Retina (tissue), 1 donor: ENCODE measurements around the gene POU2F2.

Source experiments
- DNase-seq: peaks from one replicate; pipeline ENCODE4 v3.0.0-alpha.2; 2016

The POU2F2 gene

DNA sequence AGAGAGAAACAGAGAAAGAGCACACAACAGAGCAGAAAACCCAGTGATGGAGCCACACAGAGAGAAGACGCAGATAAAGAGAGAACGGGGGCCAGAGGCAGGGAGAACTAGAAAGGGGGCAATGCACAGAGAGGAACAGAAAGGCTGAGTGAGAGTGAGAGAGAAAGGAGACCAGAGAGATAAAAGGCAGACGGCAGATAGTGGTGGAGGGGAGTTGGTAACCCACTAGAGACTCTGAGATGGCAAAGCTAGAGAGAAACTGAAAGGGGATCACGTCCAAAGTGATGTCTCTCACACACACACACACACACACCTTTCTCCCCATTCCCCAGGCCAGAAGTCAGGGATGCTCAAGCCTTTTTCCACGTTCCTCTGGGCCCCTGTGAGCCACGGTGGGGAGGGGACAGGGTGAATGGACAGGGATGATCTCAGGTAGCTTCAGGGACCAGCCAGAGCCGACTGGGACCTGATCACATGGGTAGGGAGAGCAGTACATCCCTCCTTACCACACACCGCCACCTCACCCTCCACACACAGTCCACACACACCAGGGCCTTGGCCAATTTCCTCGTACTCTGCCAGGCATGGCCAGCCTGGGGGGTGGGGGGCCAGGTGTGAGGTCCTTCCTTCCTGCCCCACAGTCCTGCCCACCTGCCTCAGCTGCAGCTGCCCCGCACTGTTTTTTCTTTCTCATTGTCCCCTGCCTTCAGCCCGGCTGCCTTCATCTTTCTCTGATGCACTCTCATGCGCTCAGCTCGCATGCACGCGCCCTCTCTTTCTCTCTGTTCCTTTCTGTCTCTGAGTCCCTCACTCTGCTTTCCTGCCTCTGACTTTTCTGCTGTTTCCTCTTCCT is 22.5 kb upstream of the POU2F2 start:
- no peak for DNase-seq

DNA sequence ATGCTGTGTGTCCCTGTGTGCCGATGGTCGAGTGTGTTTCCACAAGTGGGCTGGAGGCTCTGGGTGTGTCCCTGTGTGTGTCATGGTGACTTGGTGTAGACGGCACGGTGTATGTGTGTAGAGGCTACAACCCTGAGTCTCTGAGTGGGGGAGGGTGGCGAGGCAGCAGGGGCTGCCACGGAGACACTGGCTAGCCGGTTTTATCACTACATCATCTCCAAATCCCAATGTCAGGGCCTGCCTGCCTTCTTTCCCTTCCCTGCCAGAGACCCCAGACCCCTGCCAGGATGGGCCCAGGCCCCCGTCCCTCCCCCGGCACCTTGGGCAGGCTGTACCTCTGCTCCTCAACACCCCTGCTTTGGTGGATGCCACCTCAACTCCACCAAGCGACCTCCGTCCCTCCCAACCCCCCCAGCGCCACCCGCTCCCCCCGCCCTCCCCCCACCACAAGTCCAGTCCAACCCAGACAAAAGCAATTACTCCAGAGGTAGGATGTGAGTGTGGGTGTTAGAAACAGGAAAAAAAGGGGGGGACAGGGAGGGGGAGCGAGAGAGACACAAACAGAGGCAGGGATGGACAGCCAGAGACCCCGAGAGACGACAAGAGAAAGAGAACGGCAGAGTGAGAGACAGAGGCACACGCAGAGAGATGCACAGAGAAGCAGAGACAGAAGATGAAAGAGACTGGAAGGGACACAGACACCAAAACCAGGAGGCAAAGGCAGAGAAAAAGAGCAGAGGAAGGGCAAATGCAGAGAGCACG is 21.6 kb upstream of the POU2F2 start:
- peak; percentile 64 for DNase-seq

DNA sequence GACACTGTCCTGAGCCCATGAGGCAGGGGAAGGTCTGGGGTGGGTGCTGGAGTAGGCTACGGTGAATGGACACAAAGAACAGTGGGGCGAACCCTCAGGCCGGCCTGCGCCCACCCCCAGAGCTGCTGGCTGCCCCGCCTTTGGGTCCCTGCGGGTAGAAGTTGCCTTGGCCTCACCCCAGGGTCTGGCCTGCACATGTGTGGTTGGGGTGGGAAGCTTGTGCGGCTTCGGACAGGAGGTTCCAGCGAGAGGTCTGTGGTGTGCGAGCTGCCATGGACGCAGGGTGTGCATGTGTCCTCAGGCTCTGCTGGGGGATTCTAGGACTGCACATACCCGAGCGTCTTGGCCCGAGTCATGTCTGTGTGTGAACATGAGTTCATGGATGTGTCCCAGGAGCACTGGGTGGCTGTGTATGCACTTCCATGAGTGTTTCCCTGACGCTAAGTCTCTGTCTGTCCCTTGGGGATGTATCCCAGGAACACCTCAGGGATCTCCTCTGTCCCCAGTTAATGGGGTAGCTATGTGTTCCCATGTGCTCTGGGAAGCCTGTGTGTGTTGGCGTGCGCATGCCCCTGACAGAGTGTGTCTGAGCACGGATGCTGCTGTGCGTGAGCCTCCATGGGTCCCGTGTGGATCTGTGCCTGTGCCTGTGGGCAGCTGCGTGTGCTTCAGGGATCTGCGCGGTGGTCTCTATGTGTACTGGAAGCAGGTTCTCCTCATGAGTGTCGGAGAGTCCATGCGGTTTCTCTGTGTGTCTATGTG is 20.8 kb upstream of the POU2F2 start:
- DNase-seq, result peak; percentile 64

DNA sequence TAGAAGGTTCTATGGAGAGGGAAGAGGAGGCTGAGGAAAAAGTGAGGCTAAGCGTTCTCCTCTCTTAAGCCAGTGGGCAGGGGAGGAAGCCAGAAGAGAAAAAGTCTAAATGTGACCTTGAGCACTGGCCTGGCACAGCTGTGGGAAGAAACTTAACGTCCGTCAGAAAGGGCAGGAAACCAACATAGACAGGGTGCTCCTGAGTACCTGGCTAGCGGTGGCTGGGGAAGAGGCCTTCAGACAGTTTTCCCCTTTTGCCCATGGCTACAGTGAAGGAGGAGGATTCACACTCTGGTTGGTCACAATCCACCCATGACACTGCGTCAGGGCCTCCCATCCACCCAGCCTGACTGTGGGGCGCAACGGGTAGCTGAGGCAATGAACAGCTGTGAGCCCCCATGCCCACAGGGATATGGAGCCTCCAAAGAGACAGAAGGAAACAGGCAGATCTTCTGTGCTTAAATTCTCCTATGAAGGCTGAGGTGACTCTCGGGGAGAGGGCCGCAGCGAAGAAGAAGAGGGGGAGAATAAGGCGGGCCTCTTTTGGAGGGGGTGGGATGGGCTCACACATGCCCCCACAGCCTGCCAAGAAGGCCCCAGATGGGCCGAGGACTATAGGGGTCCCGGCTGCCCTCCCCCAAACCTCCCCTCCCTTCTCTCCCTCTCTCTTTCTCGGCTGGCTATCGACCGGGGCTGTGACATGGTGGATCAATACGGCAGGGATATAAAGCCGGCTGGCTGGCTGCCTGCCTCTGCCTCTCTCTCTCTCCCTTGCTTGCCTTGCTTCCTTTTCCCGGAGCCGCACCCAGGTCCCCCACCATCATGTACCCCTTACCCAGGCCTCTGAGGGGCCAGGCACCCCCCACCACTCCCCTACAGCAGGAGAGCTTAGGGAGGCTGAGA is 19.8 kb upstream of the POU2F2 start:
- DNase-seq, result peak; percentile 65

DNA sequence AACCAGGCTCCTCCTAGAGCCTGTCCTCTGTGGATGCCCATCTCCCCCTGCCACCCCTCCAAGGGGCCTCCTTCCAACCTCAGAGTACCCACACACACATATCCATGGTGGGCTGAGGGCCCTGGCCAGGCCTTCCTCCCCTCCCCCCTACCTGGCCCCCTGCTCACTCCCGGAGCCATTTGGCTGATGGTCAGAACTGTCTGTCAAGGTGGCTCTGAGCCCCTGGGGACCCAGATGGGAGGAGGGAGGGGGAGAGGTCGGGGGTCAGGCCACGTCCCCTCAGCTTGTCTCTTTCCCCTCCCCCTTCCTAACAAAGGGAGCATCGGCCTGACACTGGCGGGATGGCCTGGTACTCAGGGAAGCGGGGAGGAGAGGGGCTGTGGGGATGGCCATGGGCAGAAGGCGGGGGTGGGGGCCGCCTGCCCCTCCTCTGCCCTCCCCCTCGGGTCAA is 18.7 kb upstream of the POU2F2 start:
- peak; percentile 80 for DNase-seq

DNA sequence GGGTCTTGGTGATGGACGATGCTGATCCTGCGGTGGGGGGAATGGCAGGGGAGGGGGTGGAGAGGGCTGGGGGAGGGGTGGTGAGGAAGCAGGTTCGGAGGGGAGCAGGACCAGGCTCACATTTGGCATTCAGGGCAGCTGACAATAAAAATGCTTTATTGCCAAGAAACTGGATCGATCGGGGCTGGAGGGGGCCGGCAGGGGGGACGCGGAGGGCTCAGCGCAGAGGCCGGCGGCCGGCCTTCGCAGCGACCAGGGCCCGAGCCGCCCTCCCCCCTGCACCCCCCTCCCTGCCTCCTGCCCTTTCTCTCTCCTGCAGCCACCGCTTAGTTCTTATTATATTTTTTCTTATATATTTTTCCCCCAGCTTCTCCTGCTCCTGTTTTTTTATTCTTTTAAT is 18.1 kb upstream of the POU2F2 start:
- DNase-seq, result no peak

DNA sequence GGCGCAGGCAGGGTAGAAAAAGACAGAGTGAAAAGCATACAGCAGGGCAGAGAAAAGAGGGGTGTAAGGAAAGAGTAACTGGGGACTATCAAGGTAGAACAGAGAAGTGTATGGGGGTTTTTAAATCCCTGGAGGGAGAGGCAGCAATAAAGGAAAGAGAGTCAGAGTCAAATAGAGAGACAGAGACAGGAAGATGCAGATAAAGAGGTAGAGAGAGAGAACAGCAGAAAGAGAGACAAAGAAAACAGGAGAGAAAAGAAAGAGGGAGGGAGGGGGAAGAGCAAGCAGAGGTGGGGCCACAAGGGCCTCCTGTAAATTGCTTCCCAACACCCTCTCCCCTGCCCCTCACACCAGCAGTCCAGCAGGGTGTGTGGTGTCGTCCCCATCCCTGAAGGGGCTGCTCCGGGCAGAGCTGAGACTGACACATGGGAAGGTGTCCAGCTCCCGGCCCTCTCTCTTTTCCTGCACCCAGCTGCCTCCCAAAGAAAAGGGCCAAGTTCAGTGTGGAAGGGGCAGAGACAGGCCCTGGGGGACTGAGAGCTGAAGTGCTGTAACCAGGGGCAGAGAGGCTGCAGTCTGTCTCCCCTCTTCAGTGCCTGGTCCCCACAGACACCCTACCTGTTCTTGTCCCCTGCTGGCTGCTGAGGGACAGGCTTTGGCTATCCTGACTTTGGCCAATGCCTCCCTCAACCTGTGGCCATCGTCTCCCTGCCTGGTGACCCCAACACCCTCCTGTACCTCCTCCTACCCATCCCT is 17.4 kb upstream of the POU2F2 start:
- DNase-seq, result peak; percentile 57

DNA sequence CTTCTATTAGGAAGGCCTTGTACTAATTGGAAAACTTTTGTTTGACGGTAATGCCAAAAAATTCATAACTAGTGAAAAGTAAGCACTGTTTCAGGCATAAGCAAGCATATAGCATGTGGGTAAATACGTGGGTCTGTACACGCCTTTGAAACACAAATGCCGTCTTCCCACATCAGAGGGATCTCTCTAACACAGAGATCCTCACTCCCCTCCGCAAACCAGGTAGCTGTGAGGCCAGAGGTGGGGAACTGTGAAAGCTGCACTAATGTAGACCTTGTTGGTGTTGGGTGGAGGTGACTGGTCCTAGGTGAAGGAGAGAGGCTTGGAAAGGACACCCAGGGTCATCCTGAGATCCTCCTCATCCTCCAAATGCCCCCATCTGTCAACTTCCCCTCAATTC is 16.0 kb upstream of the POU2F2 start:
- no peak for DNase-seq

DNA sequence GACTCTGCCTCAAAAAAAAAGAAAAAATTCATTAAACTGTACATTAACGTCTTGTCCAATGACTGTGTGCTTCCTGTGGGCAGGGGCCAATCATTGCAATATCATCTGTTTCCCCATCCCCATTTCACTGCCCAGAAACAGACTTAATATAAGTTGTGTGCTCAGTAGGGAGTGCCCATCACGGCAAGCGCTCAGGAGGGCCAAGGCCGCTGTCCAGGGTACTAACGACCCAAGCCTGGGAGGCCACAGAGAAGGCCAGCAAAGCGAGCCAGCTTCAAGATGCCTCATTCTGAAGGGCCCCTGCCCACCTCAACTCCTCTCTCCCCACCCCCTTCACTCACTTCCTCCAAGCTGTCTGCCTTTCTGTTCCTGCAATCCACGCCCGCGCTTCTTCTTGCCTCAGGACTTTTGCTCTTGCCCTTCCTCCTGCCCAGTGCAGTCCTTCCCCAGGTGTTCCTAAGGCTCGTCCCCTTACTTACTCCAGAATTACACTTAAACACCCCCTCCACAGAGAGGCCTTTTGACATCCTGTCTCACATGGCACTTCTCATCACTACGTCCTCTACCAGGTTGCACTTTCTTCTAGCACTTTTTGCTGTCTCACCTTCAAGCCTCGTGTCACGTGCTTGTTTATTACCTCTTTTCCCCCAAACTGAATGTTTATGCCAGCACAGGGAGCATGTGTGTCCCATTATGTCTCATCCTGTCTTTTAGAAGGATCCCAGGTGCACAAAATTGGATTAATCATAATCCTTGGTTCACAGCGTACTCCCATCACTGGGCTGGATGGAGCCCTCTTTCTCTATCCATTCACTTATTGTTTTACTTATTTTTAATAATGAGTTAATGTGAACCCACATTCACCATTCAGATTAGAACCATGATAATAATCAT is 11.3 kb upstream of the POU2F2 start:
- DNase-seq, result peak; percentile 34

DNA sequence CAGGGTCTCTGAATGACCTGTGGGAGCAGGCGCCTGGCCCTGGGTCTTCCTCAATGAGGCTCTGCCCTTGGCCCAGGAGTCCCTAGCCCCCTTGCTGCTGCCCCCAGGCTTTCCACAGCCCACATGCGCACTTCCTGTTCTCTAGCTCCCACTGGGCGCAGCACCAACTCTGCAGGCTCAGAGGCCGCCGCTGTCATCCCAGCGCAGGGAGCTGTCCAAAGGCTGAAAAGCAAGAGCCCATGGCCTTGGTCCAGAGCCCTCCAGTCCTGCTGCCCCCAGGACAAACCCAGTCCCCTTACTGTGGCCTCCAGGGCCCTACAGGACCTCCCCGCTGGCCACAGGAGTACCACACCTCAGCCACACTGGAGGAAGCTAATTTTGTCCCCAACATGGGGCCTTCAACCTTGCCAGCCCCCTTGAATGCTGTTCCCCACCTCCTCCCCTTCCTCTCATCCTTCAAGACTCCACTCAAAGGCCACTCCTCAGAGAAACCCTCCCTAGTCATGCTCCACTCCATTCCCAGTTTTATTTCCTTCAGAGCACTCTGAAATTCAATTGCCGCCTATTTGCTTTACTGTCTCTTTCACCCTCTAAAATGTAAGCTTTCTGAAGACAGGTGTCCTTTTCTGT is 8.0 kb upstream of the POU2F2 start:
- DNase-seq, result peak; percentile 67

DNA sequence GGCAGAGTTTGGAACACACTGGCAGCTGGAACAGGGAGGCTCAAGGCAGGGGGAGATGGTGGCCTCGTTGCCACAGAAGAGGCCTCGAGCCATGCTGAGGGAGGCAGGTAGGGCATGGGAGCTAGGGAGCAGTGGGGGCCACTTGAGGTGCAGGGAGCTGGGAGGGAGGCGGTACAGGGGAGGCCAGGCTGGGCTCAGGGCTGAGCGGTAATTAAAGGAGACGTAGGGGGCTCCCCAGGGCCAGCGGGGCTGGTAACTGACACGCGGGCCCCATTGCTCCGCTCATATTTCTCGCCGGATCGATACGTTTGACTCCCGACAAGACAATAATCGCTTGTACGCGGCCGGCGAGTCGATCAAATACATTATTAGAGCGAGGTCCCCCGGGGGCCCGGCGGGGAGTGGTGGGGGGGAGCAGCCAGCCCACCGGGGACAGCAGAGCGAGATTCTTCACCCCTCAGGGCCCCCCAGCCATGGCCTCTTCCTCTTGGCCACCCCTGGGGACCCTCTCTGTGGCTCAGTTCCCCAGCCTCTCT is 2.4 kb upstream of the POU2F2 start:
- peak; percentile 58 for DNase-seq

DNA sequence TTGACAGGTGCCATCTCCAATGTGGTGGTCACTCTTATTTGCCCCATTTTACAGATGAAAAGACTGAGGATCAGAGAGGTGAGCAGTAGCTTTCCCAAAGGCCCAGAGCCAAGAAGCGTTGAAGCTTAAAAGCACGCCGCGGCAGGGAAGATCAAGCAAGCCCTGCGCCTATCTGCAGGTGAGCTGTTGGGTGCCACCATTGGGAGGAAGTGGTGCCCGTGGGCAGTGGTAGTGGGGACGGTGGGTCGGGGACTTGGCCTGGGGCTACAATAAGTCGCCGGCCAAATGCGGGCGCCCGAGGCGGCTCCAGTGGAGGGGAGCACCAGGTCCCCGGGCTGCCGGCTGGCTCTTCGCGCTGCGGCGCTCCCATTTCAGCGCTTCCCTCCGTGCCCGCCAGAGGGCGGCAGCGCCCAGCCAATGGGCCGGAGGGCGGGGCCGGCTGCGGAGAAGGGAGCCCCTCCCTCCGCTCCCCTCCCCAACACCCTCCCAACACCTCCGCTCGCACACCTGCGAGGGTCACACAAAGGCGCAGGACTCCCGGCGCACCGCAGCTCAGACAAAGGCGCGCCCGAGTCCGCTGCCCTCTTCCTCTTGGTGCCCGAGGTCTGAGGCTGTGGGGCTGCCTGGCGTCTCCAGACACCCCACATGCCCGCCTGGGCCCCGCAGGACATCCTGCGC is 744 bp upstream of the POU2F2 start:
- DNase-seq, result peak; percentile 91

DNA sequence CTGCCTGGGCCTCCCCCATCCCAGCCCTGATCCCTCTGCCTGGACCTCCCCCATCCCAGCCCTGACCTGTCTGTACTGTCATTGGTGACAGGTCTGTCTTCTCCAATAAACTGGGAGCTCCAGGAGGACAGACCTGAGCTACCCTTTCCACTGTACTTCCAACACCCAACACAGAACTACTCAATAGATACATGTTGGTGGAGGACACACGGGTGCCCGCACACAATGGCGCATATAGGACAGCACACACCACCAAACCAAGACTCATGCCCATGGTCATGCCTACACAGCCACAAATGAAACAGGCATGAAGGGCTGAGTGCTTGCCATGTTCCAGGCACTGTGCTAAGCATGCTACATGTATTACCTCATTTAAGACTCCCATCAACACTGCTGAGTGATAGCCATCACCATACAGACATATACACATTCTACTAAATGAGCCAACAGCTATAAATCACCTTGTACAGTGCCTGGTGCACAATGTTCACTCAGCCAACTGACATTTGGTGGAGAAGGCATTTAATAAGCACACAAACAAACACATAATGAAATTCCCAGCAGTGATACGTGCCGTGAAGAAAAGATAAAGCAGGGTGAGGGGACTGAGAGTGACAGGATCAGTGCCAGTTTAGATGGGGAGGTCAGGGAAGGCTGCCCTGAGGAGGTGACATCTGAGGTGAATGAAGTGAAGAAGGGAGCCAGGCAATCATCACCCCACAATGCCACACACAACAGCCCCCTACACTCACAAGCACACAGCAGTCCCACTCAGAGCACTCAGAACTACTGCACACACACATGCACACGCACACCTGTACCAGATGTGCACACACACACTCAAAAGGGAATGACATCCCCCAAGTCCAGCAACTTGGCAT is 857 bp downstream of the POU2F2 start:
- DNase-seq, result no peak

DNA sequence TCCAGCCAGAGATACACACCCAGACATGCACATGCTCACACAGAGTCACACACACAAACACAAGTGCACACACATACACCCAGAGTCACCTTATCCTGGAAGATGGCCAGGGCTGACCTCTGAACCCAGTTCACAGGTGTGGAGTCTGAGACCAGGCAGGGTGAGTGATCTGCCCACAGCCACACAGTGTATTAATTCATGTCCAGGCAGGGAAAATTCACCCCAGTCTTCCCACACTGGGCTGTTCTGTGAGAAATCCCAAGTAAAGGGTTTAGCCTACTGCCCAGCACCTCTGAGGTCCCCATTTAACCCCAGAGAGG is 2.0 kb downstream of the POU2F2 start:
- no peak for DNase-seq

DNA sequence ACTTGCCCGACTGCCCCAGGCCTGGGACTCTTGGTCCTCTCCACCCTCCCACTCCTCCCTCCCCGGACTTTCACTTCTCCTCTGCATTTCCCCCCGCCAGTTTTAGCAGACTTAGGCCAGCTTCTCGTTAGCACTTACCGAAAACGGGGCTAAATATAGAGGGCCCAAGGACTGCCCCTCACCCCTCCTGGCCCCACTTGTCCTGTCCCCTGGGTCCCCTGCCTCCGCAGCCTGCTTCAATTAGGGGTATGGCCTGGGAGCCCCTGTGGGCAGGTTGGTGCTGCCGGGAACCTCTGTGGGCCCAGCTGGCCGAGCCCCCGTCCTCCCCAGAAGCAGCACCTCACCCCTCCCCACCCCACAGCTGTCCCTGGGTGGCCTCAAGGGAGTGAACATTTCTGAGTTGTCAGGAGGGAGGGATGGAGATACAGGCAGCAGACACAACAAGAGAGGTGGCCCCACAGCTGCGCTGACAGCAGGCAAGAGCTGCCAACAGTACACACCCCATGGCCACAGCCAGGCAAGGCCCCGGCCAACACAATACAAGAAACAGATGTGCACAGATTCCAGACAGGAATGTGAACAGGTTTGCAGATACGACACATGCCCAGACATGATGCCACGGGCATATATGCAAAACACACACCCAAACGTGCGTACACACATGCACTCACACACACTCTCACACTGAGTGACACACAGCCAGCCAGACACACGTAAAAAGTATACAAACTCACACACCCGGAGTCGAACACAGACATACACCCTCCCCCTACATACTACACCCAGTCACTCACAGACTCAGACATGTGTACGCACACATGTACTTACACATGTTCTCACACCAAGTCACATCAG is 2.6 kb downstream of the POU2F2 start:
- DNase-seq, result no peak

DNA sequence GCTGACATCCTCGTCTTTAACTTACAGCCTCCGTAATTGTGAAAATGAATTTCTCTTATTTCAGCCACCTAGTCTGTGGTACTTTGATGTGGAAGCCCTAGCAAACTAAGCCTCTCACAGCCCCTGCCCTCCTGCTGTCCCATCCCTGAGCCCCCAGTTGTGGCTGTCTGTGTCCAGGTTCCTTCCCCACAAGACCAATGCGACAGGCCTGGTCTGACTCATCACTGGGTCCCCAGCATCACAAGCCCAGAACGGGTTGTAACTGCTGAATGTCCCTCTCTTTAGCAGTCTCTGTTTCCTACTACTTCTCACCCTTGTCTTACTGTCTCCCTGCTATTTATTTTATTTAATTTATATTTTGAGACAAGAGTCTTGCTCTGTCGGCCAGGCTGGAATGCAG is 5.7 kb downstream of the POU2F2 start:
- no peak for DNase-seq

DNA sequence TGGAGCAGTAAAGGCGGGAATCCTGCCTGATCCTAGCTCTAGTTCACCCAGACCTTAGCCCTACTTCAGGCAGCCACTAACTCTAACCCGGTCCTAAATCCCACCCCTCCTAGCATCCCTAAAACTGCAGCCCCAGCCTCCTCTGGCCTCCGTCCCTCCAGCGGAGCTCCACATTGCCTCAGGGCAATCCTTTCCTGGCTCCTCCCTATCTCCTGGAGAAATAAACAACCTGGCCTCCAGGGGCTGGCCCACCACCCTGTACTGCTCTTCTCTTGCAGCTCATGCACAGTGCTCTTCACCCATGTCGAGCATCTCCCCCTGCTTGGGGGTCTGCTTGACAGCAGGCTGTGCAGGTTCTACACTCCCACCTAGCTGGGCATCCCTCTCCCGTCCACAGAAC is 6.7 kb downstream of the POU2F2 start:
- DNase-seq, result no peak
